Amygdala (tissue), 56 donors: ENCODE data around the gene SLC25A51.
A peak's percentile ranks its signal among the peaks of the same experiment; 100 is the strongest.

Experiments
- DNase-seq, 56 donors: peaks; one replicate each; lab custom pipeline; 2025; lab: John Stamatoyannopoulos, UW

Gene SLC25A51

DNA sequence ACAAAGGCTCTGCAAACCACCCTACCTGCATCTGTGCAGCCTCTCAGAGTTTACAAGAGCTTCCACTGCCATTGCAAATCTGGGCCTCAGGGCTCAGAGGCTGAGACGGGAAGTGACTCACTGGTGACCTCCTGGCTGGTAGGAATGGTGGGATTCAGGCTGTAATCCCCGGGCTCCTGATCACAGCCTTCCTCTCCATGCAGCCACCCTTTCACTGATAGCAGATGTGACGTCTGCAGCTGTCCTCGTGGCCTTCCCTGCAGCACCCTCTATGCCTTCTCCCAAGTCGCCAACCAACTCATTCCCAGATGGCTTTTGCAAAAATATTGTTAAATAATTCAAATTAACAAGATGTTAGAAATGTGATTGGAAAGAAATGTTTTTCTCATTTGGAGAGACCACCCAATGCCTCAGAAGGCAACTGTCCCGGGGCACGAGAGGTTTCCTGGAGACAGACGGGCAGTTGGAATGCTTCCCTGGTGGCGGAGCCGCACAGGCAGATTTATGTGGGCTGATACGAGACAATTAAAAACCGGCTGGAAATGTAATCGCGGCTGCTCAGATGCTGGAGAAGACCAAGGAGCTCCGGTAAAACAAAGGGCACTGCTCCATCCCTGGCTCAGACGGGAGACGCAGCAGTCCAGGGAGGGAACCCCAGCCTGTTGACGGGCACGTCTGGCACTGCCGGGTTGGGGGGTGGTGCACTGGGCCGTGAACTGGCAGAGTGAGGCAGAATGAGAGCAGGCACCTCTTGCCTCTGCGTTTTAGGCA lies 34.4 kb upstream of the SLC25A51 start:
- DNase-seq, result peak in 22 of 56 donors; percentile 13 to 56 (median 34)

DNA sequence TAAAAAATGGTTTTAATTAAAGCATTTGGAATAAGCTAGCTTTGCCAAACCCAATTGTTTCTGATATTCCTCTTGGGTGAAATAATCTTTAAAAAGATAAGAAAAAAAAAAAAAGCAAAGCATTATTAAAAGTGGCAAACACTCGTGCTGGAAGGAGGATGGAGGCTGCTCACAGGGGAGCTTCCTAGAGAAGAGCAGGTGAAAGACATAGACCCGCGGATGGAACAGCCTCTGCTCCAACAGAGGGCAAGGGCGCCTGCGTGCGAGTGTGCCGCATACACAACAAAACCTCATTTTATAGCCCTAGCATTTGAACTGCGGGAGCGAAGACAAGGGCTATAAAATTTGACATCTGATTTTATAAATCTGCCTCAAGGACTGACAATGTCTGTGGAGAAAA lies 33.4 kb upstream of the SLC25A51 start:
- no peak for DNase-seq

GRCh38 chr9:37936965-37937364 lies 33.0 kb upstream of the SLC25A51 start:
- DNase-seq, result no peak

DNA sequence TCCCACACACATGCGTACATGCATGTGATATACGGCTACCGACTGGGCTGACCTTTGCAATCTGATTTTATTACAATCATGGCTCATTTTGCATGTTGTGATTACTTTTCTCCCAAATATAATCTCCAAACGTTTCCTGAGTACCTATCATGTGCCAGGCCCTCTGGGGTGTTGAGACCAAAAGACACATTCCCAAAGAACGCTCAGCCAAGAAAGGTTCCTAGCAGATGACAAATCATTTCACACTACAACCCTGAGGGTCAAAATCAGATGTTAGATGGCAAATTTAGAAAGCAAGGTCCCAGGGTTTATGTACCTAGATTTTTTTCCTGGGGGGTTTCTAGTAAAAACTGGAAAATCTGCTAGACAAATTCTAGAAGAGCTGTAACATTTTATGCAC lies 32.4 kb upstream of the SLC25A51 start:
- no peak for DNase-seq

DNA sequence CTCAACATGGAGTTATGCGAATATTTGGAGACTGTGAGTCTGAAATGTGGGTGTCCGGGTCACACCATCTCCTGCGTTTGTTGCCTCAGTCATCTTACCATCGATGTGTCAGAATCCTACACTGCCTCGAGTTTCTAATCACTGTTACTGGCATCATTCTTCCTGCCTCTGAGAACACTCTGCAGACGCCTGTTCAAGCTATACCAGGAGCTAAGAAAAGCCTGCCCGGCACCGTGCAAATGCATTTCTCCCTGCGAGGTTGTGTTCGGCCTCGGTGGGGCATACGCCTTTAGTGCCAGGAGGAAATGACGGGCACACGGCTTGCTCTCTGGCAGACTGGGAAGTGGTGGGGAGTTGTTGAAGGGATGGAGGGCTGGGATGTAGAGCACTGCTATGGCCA lies 31.2 kb upstream of the SLC25A51 start:
- no peak for DNase-seq

- no peak for DNase-seq
Observed at GRCh38 chr9:37931592-37931991, 27.7 kb upstream of the SLC25A51 start.

GRCh38 chr9:37929441-37929895 lies 25.5 kb upstream of the SLC25A51 start:
- DNase-seq, result no peak

- DNase-seq, result no peak
Observed at GRCh38 chr9:37928552-37929430, 24.9 kb upstream of the SLC25A51 start.

GRCh38 chr9:37927601-37928551 lies 23.9 kb upstream of the SLC25A51 start:
- DNase-seq, result peak in 2 of 56 donors; percentile 27 to 31

GRCh38 chr9:37927132-37927531 lies 23.2 kb upstream of the SLC25A51 start:
- no peak for DNase-seq

DNA sequence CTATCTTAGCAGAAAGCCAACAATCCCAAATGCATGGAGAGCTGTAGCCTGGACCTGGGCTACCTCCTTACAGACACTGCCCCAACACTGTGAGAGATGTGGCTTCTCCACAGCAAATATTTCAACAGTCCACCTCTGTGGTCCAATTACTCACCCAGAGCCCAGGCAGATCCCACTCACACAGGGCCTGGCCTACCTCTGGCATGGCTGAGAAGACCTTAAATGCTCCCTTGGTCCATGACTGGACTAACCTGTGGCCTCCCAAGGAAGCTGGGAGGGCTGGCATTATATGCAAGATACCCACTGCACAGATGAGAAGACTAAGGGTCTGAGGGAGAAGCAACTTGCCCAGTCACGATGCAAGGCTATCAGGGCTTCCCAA lies 22.8 kb upstream of the SLC25A51 start:
- no peak for DNase-seq

DNA sequence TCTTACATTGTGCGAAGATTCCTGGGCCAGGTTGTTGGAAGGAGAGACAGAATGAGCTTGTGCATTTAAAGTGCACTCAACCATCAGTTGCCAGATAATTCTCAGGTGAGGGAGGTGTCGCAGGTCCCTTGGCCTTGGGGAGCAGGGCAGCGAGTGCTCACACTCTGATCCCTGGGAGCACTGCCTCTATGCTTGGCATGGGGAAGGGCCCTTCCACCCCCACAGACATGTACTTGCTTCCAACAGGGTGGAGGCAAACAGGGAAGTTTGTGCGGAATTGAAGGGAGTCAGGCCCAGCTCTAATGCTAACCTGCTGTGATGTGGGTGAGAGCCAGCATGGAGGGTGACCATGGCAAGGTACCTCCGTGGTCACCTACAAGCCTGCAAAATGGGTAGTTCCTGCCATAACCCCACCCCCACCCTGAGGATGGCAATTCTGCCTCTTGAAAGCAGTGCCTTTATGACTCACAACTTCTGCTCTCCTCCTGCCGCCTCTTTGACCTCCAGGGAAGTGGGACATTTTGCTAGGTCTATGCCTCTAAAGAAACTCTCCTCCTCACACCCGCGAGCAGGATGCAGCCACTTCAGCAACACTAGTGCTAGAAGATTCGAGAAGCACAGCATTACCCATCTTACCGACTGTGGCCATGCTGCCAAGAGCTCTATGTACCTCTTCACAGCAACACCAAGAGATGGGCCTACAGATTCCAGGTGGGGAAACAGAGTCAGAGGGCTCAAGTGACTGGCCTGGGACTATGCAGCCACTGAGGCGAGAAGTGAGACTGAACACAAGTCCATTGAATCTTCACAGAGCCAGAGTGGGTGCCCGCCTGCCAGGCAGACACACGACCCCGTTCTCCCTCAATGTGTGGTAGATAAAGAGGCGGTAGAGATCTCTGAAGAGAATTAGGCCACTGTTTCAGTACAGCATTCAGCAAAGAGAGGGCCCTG lies 22.1 kb upstream of the SLC25A51 start:
- DNase-seq, result no peak

GRCh38 chr9:37925006-37925405 lies 21.1 kb upstream of the SLC25A51 start:
- no peak for DNase-seq

GRCh38 chr9:37924538-37924937 lies 20.6 kb upstream of the SLC25A51 start:
- no peak for DNase-seq

DNA sequence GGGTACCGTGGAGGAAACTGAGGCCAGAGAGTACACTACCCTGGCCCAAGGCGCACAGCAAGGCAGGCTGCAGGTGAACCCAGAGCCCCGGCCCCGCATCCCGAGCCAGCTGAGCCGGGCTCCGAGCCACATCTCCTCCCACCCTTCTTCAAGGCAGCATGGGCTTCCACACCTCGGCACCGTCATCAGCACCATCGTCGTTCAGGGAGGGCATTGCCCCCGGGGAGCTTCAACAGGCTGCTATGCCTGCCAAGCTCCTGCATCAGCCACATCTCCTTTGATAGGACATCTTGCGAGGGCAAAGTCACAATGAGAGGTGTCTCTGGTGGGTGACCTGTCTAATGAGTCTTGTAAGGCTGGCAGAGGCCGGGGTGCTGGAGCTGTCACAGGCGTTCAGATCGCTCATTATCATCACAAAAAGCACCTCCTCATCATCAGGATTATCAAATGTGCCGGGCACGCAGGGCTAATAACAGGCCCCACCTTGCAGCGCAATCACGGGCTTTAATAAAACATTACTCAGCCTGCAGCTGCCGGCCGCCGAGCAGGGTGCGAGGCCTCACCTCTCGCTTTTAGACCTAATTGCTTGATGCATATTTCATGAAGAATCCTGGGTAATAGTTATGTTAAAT lies 20.0 kb upstream of the SLC25A51 start:
- DNase-seq, result no peak

DNA sequence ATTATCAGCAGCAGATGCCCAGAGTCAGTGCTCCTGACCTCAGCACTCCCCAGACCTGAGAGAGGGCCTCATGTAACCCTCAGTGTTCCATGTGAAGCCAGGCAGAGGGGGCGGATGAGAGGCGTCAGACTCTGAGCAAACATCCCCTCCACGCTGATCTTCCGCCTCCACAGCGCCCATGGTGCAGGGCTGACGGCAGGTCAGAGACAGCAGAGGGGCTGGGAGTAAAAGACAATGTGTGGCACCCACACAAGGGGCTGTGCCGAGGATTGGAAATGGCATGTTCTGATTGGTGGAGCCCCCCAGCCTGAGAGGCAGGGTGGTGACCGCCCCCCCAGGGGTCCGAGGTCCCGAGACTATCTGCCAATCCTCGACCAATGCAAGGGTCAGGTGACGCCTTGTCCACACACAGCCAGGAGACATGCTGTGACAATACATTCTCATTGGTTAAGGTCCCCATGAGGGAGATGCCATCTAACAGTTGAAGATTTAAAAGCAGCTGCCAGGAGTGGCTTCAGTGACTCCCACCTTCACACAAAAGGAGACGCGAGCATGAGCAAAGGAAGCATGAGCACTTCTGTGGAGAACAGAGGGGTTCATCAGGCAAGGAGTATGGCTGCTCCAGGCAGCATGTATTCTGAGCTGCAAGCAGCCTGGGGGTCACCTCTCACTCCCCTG lies 19.3 kb upstream of the SLC25A51 start:
- no peak for DNase-seq

GRCh38 chr9:37922363-37923117 lies 18.6 kb upstream of the SLC25A51 start:
- DNase-seq, result no peak
